Stomach (tissue), 4 donors: ENCODE results near the gene PPIF.

Source experiments
- EP300 ChIP-seq: sonication (generic); formaldehyde crosslinking; IDR thresholded peaks from one replicate; pipeline ENCODE4 v1.6.1; 2017; ENCODE audit warnings: antibody characterized with exemption
- POLR2A ChIP-seq, 4 donors: fragments of 450-650 bp; IDR thresholded peaks; one replicate each; pipeline ENCODE4 v1.6.1; 2016; ENCODE audit warnings: antibody characterized with exemption in 4 of 4, control low read depth in 2 of 4, mild to moderate bottlenecking in 1 of 4, moderate library complexity in 1 of 4
- TF ChIP-seq, protein P1 (sequence below), 7 experiments: fragments of 450-650 bp in 4 of 7; fragments of 200-600 bp in 3 of 7; sonication (generic) in 3 of 7; IDR thresholded peaks; one replicate each; pipeline ENCODE4 v1.5.1; 2016 to 2019; ENCODE audit warnings: antibody characterized with exemption in 7 of 7, control low read depth in 2 of 7, mild to moderate bottlenecking in 1 of 7

DNA sequence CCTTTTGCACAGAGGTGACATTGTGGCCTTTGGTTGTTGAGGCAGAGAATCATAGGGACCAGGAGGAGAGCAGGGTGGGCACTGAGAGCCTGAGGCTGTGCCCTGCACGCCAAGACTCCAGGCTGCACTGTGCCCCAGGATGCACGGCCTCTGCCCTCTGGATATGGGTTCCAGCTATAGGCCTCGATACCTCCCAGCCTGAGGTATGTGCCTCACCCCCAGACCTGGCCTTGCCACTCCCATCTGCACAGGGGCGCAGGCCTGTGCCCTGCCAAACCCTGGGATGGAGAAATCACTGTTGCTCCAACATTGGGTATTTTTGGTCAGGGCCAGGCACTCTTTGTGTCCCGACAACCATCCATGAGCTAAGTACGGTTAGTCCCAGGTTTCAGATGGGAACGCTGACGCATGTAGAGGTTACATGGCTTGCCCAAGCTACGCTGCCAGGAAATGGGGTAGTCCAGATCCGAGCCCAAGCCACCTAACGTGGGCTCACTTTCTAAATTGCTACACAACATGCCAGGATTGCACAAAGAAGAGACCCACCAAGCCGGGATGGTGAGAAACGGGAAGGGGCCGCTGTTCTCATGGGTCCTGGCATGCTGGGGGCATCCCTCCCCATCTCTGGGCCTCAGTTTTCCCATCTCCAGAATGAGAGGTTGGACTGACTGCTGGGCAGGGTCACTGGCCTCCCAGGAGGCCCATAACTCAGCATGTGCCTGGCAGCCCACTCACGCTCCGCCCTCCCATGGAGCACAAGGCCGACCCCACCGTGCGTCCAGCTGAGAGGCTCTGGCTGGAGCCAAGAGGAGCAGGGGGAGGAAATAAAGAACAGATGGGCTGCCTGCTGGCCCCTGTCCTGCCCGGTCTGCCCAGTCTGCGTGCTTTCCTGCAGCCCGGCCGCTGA lies 54.0 kb downstream of the PPIF start:
- TF ChIP-seq EP300 (peak; percentile 78), POLR2A (IDR thresholded peaks at IDR 0.05) (no peak)
- TF ChIP-seq, protein P1, sequence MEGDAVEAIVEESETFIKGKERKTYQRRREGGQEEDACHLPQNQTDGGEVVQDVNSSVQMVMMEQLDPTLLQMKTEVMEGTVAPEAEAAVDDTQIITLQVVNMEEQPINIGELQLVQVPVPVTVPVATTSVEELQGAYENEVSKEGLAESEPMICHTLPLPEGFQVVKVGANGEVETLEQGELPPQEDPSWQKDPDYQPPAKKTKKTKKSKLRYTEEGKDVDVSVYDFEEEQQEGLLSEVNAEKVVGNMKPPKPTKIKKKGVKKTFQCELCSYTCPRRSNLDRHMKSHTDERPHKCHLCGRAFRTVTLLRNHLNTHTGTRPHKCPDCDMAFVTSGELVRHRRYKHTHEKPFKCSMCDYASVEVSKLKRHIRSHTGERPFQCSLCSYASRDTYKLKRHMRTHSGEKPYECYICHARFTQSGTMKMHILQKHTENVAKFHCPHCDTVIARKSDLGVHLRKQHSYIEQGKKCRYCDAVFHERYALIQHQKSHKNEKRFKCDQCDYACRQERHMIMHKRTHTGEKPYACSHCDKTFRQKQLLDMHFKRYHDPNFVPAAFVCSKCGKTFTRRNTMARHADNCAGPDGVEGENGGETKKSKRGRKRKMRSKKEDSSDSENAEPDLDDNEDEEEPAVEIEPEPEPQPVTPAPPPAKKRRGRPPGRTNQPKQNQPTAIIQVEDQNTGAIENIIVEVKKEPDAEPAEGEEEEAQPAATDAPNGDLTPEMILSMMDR (IDR thresholded peaks at IDR 0.05): no peak
